Activated T-cell treated with anti-CD3 and anti-CD28 coated beads for 24 hours (primary cell): Measurements from ENCODE around the gene PSME3IP1.

ENCODE experiments used
- DNase-seq: peaks from one replicate; pipeline ENCODE4 v3.0.0-alpha.2; 2020; ENCODE audit warnings: low read depth

PSME3IP1 gene

DNA sequence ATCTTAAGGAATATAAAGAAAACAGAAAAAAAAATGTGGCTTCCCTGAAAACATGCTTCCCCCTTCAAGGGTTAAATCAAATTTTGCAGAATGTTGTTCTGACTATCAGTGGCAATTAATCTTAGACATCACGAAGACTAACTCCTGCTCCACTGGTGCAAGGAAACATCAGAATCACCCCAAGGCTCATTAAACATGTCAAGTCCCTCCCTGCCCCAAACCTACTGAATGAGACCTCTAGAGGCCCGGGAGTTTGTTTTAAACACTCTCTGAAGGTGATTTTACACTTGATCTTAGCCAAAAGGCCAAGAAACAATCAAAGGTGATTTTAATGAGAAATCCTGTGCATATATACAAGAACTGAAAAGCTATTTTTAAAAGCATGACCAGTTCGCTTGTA lies 18.3 kb downstream of the PSME3IP1 start:
- no peak for DNase-seq

DNA sequence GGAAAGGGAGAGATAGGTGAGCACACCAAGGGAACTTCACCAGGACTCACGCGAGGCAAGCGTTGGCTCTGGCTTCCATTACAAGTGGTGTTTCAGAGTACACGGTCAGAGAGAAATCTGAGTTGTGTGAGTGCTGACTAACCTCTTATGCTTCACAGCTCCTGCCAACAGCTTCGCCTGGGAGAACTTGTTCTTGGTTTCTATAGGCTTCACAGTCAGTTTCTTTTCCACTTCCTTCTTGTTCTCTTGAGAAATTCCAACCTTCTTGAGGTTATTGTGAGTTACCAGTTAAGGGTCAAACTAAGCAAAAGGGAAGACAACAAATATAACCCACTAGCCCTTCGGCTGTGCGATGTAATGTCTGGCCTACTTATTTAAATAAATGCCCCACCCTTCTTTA lies 18.9 kb downstream of the PSME3IP1 start:
- DNase-seq: no peak

- DNase-seq: no peak
Observed at GRCh38 chr16:57166451-57166850, 19.4 kb downstream of the PSME3IP1 start.

- DNase-seq: no peak
Observed at GRCh38 chr16:57165938-57166337, 19.9 kb downstream of the PSME3IP1 start.

GRCh38 chr16:57165483-57165882 lies 20.4 kb downstream of the PSME3IP1 start:
- DNase-seq: no peak

DNA sequence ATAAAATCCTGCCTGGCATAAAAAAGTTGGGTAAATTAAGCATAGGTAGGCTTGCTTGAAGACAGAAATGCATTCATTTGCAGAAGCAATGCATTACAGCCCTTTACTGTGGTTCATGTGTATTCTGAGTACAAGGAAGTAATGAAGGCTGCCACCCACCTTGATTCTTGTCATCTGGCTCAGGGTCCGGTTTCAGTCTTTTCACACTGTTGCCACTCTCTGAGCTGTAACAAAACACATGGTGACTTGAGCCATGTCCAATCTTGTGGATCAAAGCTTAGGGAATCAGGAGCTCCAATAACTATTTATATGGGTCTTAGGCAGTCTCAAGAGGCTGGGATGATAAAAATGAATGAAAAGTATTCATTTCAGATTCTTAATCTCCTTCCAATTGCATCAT lies 22.0 kb downstream of the PSME3IP1 start:
- no peak for DNase-seq

GRCh38 chr16:57159447-57159846 lies 26.4 kb downstream of the PSME3IP1 start:
- no peak for DNase-seq

- no peak for DNase-seq
Observed at GRCh38 chr16:57157533-57157932, 28.3 kb downstream of the PSME3IP1 start.

DNA sequence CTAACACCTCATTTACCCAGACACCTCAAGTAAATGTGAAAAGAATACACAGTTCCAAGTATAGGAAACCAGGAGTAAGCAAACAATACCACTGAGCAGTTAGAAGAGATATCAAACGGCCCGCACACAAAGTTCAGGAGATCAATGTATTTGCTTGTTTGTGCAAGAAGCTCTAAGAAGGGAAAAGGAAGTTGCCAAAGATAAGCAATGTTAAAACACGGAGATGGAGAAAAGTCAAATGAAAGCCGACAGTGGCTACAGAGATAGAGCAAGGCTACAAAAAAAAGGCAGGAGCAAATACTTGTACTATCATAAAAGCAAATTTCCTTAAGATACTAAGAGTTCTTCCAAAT lies 29.5 kb downstream of the PSME3IP1 start:
- no peak for DNase-seq

DNA sequence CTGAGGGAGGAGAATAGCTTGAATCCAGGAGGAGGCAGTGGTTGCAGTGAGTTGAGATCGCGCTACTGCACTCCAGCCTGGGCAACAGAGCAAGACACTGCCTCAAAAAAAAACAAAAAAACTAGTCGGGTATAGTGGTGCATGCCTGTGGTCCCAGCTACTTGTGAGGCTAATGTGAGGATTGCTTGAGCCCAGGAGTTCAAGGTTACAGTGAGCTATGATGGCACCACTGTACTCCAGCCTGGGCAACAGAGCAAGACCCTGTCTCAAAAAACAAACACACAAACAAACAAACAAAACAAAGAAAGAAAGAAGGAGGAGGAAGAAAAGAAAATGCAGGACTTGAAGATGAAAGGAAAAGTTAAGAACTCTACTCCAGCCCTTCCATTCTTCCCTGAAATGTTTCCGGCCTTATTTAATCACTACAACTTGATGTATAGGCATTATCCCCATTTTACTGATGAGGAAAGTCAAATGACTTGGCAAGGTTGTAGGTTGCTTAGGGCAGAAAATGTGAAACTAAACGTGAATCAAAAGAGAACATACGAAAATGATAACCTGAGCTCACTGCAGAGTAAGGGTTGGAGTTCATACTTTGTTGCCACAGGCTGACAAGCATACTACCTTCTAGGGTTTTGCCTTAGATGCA lies 30.0 kb downstream of the PSME3IP1 start:
- no peak for DNase-seq

- no peak for DNase-seq
Observed at GRCh38 chr16:57153841-57154240, 32.0 kb downstream of the PSME3IP1 start.

- no peak for DNase-seq
Observed at GRCh38 chr16:57152096-57153093, 33.4 kb downstream of the PSME3IP1 start.

DNA sequence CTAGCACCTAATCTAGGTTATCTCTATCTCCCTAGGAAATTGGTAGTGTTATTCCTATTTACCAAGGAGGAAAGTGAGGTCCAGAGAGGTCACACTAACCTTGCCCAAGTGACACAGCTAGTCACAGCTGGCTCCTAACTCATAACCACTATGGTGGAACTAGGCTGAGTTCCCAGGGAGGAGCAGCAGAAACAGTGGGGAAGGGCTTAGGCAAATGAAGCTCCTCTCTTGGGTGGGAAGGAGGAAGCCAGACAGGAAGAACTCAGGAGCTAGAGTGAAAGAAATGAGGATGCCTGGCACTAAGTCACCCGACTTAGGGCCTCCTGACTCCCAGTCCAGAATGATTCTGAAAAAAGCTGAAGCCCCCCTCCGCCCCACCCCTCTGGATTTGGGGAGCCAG lies 34.5 kb downstream of the PSME3IP1 start:
- DNase-seq: no peak

- no peak for DNase-seq
Observed at GRCh38 chr16:57150682-57151330, 35.0 kb downstream of the PSME3IP1 start.

- DNase-seq: no peak
Observed at GRCh38 chr16:57149391-57149790, 36.4 kb downstream of the PSME3IP1 start.

- DNase-seq: no peak
Observed at GRCh38 chr16:57148481-57148880, 37.4 kb downstream of the PSME3IP1 start.

GRCh38 chr16:57147381-57148221 lies 38.2 kb downstream of the PSME3IP1 start:
- DNase-seq: no peak

DNA sequence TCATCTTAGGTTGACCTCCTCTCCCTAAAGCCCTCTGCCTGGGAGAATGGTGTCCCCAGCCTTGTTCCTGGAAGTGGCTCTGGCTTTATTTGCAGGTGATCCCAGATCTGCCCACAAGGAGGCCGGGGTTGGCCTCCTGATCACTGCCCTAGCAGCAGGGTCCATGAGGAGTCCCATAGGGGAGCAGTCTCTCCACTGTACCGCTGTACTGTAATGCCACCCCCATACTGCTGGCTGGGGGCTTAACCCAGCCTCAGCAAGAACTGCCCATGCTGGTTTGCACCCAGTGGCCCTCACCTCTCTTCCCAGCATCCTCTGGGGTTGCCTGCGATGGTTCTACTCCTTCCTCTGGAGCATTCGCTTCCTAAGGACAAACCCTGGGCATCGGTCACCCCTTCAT lies 39.1 kb downstream of the PSME3IP1 start:
- no peak for DNase-seq

GRCh38 chr16:57146040-57146647 lies 39.7 kb downstream of the PSME3IP1 start:
- no peak for DNase-seq

DNA sequence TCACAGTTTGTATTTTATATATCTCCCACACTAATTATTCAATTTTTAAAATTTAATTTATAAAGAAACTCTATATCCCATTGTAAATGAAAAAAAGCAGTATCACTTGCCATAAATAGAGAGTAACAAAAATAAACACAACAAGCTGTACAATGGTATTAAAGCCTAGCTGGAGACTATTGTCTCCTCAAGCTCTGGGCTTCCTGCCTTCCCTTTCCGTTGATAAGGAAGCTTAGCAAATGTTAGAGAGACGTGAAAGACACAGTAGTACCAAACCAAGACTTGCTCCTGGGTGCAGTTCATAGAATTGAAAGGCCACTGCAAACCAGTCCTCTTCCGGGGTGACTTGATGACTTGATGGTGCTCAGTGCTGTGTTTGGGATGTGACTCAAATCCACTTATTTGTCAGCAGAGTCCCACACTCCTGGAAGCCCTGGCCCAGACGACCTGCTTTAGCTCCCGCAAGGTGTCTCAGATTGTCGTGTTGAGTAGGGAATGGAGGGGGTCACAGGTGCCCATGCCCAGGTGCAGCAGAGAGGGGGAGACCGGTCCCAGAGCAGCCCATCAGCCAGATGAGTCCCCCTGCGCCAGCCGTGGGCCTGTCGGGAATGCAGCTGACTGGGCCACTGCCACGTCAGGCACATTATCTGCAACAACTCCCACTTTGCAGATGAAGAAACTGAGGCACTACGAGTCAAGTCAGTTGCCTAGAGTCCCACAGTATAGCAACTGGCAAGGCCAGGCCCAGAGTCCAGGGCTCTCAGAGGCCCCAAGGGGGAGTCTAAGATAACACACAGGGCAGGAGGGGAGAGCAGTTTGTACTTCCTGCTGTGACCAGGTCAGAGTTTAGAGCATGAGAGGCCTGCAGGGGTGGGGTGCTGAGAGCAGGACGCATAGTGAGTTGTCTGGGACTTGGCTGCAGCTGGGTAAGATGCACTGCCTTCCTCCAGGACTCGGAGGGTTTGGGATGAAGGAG lies 40.5 kb downstream of the PSME3IP1 start:
- no peak for DNase-seq
